HepG2 (cell line): ENCODE data around the gene HS3ST2. TPM values are rescaled to one million over a fixed set of nuclear protein-coding genes. Genes with fewer than 3 reads are reported as not detected.

ENCODE experiments used
- ATAC-seq: fragments of 200-7000 bp; cut with Tn5 transposase; 3 replicates; pipeline ENCODE4 v1.9.1; 2020; ENCODE audit warnings: mild to moderate bottlenecking, moderate library complexity
- BruUV-seq: library from RNA; stranded (reverse); fragments of 400-500 nt; replicated peaks from 2 replicates; lab custom pipeline; 2021; lab: Mats Ljungman, UMichigan
- CTCF ChIA-PET: fragments of 300-600 bp; formaldehyde crosslinking; extraction: SDS; loops from one replicate; lab custom pipeline; 2021; ENCODE audit warnings: low total read pairs, inconsistent platforms, low intra/inter-chr PET ratio; lab: Yijun Ruan, JAX
- POLR2A ChIA-PET: fragments of 350-600 bp; sonication (Branson Sonifier 250); formaldehyde crosslinking; loops from one replicate; lab custom pipeline; 2020; ENCODE audit warnings: antibody characterized with exemption, inconsistent platforms; lab: Yijun Ruan, JAX
- DNase-seq: peaks from one replicate; pipeline ENCODE4 v3.0.0-alpha.2; 2015; ENCODE audit warnings: low spot score
- FAIRE-seq: peaks from 3 replicates; lab custom pipeline; 2011; peaks lifted over from hg19 to GRCh38; lab: Jason Lieb, UNC
- H2AFZ ChIP-seq: one replicate; pipeline ENCODE4 v1.6.1; 2011; ENCODE audit warnings: low read length, inconsistent platforms
- H3K27ac ChIP-seq: fragments of 300-600 bp; 3 replicates; pipeline ENCODE4 v1.8.0; 2011; ENCODE audit warnings: mixed run types, mild to moderate bottlenecking, mixed read lengths, low read length, inconsistent platforms; ENCODE audit not compliant: insufficient read depth; ENCODE audit errors: extremely low read length
- H3K27me3 ChIP-seq, 2 experiments: fragments of 200-600 bp in 1 of 2; 2 replicates in 1 of 2; 3 replicates in 1 of 2; pipeline versions ENCODE4 v1.6.0 to v1.8.0; 2011; ENCODE audit warnings: low read length in 2 of 2, mild to moderate bottlenecking in 2 of 2, moderate library complexity in 2 of 2, inconsistent platforms in 1 of 2; ENCODE audit not compliant: insufficient read depth in 2 of 2, control insufficient read depth in 1 of 2
- H3K36me3 ChIP-seq, 2 experiments: fragments of 200-600 bp in 1 of 2; replicated peaks in 1 of 2; 2 replicates in 1 of 2; 3 replicates in 1 of 2; pipeline versions ENCODE4 v1.5.1 to v1.8.0; 2011; ENCODE audit warnings: low read length in 2 of 2, inconsistent platforms in 1 of 2; ENCODE audit not compliant: insufficient read depth in 2 of 2, control insufficient read depth in 1 of 2
- H3K4me1 ChIP-seq: 2 replicates; pipeline ENCODE4 v1.5.1; 2012; ENCODE audit warnings: low read length, inconsistent platforms; ENCODE audit not compliant: insufficient read depth
- H3K4me2 ChIP-seq: 2 replicates; pipeline ENCODE4 v1.6.0; 2011; ENCODE audit warnings: low read depth, low read length, inconsistent platforms
- H3K4me3 ChIP-seq, 3 experiments: fragments of 200-600 bp in 1 of 3; sonication (generic), shearing (Covaris generic) in 1 of 3; replicated peaks in 1 of 3; 2 replicates each; pipeline ENCODE4 v1.5.1; 2011 to 2016; ENCODE audit warnings: low read length in 3 of 3, inconsistent platforms in 2 of 3, low read depth in 2 of 3, mild to moderate bottlenecking in 2 of 3, control low read depth in 1 of 3, mixed read lengths in 1 of 3; ENCODE audit not compliant: insufficient read depth in 1 of 3
- H3K79me2 ChIP-seq: one replicate; pipeline ENCODE4 v1.6.1; 2011; ENCODE audit warnings: low read length, inconsistent platforms; ENCODE audit not compliant: insufficient read depth
- H3K9ac ChIP-seq: 2 replicates; pipeline ENCODE4 v1.6.0; 2011; ENCODE audit warnings: mild to moderate bottlenecking, low read depth, low read length, inconsistent platforms; ENCODE audit not compliant: insufficient read depth
- H3K9me3 ChIP-seq: 2 replicates; pipeline ENCODE4 v1.5.1; 2012; ENCODE audit warnings: mild to moderate bottlenecking, low read length
- H4K20me1 ChIP-seq: 2 replicates; pipeline ENCODE4 v1.6.0; 2011; ENCODE audit warnings: inconsistent platforms, mild to moderate bottlenecking, low read length, moderate library complexity; ENCODE audit not compliant: insufficient read depth
- ATRX ChIP-seq: sonication (generic); formaldehyde crosslinking; IDR thresholded peaks from 2 replicates; pipeline ENCODE4 v1.4.0; 2020; ENCODE audit warnings: missing genetic modification reagents, borderline replicate concordance
- DPF2 ChIP-seq: sonication (generic); formaldehyde crosslinking; IDR thresholded peaks from 2 replicates; pipeline ENCODE4 v1.4.0; 2020; ENCODE audit warnings: mild to moderate bottlenecking, low read depth, missing genetic modification reagents, borderline replicate concordance
- FLYWCH1 ChIP-seq: sonication (generic); formaldehyde crosslinking; IDR thresholded peaks from 2 replicates; pipeline ENCODE4 v1.8.1; 2023; ENCODE audit warnings: mild to moderate bottlenecking, missing genetic modification reagents
- FOXP1 ChIP-seq, 2 experiments: fragments of 450-650 bp in 1 of 2; IDR thresholded peaks; 2 replicates each; pipeline ENCODE4 v1.6.1; 2017 to 2018; ENCODE audit warnings: antibody characterized with exemption in 1 of 2
- FOXP4 ChIP-seq: sonication (generic); formaldehyde crosslinking; IDR thresholded peaks from 2 replicates; pipeline ENCODE4 v1.4.0; 2020; ENCODE audit warnings: missing genetic modification reagents
- FUBP1 ChIP-seq: sonication (generic); formaldehyde crosslinking; IDR thresholded peaks from 2 replicates; pipeline ENCODE4 v1.5.1; 2020; ENCODE audit warnings: missing genetic modification reagents, mild to moderate bottlenecking, borderline replicate concordance
- JUND ChIP-seq: sonication (generic); formaldehyde crosslinking; IDR thresholded peaks from 2 replicates; pipeline ENCODE4 v1.8.0; 2022; ENCODE audit warnings: mild to moderate bottlenecking, missing genetic modification reagents
- MAFK ChIP-seq, 2 experiments: IDR thresholded peaks in 1 of 2; conservative IDR thresholded peaks in 1 of 2; 2 replicates each; pipeline ENCODE4 v1.6.1; 2011; ENCODE audit warnings: improper control_type of control experiment in 2 of 2, low read length in 2 of 2
- POLR2A ChIP-seq, 2 experiments: IDR thresholded peaks; 2 replicates each; pipeline ENCODE4 v1.6.1; 2011; ENCODE audit warnings: low read depth in 2 of 2, low read length in 2 of 2, mild to moderate bottlenecking in 1 of 2, moderate library complexity in 1 of 2; ENCODE audit not compliant: insufficient read depth in 1 of 2
- RBAK ChIP-seq: sonication (generic); formaldehyde crosslinking; IDR thresholded peaks from 2 replicates; pipeline ENCODE4 v1.5.1; 2020; ENCODE audit warnings: mild to moderate bottlenecking, missing genetic modification reagents
- REL ChIP-seq: sonication (generic); formaldehyde crosslinking; conservative IDR thresholded peaks from 2 replicates; pipeline ENCODE4 v1.8.0; 2022; ENCODE audit warnings: mild to moderate bottlenecking, missing genetic modification reagents, moderate library complexity
- RORA ChIP-seq: sonication (generic); formaldehyde crosslinking; IDR thresholded peaks from 2 replicates; pipeline ENCODE4 v1.5.0; 2020; ENCODE audit warnings: mild to moderate bottlenecking, missing genetic modification reagents, moderate library complexity
- SATB2 ChIP-seq: sonication (generic); formaldehyde crosslinking; IDR thresholded peaks from 2 replicates; pipeline ENCODE4 v1.5.0; 2020; ENCODE audit warnings: missing genetic modification reagents
- TSC22D2 ChIP-seq: sonication (generic); formaldehyde crosslinking; IDR thresholded peaks from 2 replicates; pipeline ENCODE4 v1.5.1; 2020; ENCODE audit warnings: missing genetic modification reagents, mild to moderate bottlenecking, borderline replicate concordance
- ZNF251 ChIP-seq: sonication (generic); formaldehyde crosslinking; IDR thresholded peaks from 2 replicates; pipeline ENCODE4 v1.9.0; 2021; ENCODE audit warnings: mild to moderate bottlenecking, missing genetic modification reagents
- ZNF333 ChIP-seq: sonication (generic); formaldehyde crosslinking; IDR thresholded peaks from 2 replicates; pipeline ENCODE4 v1.4.0; 2020; ENCODE audit warnings: mild to moderate bottlenecking, missing genetic modification reagents, borderline replicate concordance
- ZNF510 ChIP-seq: sonication (generic); formaldehyde crosslinking; IDR thresholded peaks from 2 replicates; pipeline ENCODE4 v1.4.0; 2020; ENCODE audit warnings: low read depth, mild to moderate bottlenecking, missing genetic modification reagents
- ZSCAN29 ChIP-seq: sonication (generic); formaldehyde crosslinking; conservative IDR thresholded peaks from 2 replicates; pipeline ENCODE4 v1.4.0; 2020; ENCODE audit warnings: mild to moderate bottlenecking, missing genetic modification reagents
- WGBS: methylation state at CpG from one replicate; pipeline ENCODE4 v1.1.6; 2017; ENCODE audit warnings: low lambda C conversion rate; 5-methylcytosine and 5-hydroxymethylcytosine counted together
- in situ Hi-C: cut with HindIII; loops from 2 replicates; pipeline ENCODE4 v1.10.0; 2017; ENCODE audit warnings: low pct_unique_long_range_greater_than_20kb; ENCODE audit not compliant: extremely low pct_ligation_motif_present
- intact Hi-C: fragments of 100-400 bp; cut with micrococcal nuclease; formaldehyde crosslinking; loops from one replicate; pipeline ENCODE4 v1.10.0; 2022; ENCODE audit not compliant: unreplicated experiment
- polyA plus RNA-seq, 8 experiments: library from polyadenylated mRNA; depleted of rRNA in 3 of 8; stranded (reverse) in 7 of 8; unstranded in 1 of 8; fragments of >200 nt; fragmentation: Illumina TruSeq in 4 of 8; extraction: Trizol in 4 of 8; gene quantifications; 2 replicates each; pipeline versions ENCODE4 v1.2.1 to v1.2.3, GENCODE V29; 2011 to 2016; ENCODE audit warnings: low read depth in 4 of 8, missing spikeins in 1 of 8, mixed read lengths in 1 of 8; ENCODE audit not compliant: insufficient read depth in 1 of 8
- total RNA-seq, 5 experiments: library from RNA; depleted of rRNA; stranded (reverse); fragments of >200 nt; fragmentation: Illumina TruSeq; extraction: Trizol; gene quantifications; 2 replicates each; pipeline ENCODE4 v1.2.3, GENCODE V29; 2016; ENCODE audit warnings: low read depth in 1 of 5

Gene HS3ST2
- total and polyA plus RNA-seq, 2 of the 13 experiments (the other 11 are each of a cell fraction or from before 2014, with no cell fraction given) = not detected

GRCh38 chr16:22961206-22961605 lies 147.2 kb downstream of the HS3ST2 start:
- Histone ChIP-seq H3K4me2 (no peak overlapping the region), H3K4me1 (no peaks in the 10 kb centered on the region), H3K27ac (no peak overlapping the region), H3K36me3 (no peaks in the 10 kb centered on the region), H3K27me3 (peaks cover 0 to 4% of the 10 kb centered on the region in 2 experiments; a peak in 1 of 5 replicates), H3K79me2 (no peaks in the 10 kb centered on the region), H3K9me3 (no peaks in the 10 kb centered on the region), H3K4me3 (no peak overlapping the region), H2AFZ (no peak overlapping the region), H3K9ac (no peak overlapping the region), H4K20me1 (no peaks in the 10 kb centered on the region)
- BruUV-seq = no TSS peak
- intact Hi-C loops = no loop called here
- in situ Hi-C loops = no loop called here
- TF ChIP-seq ZNF251 (CRISPR knock-in tag) (no peak), RBAK (CRISPR knock-in tag) (no peak), RORA (no peak), ZNF510 (no peak), ATRX (CRISPR knock-in tag) (no peak), SATB2 (CRISPR knock-in tag) (no peak), POLR2A (IDR thresholded peaks at IDR 0.05; ENCODE audit: insufficient read depth in 1 of 2, low read depth in 2 of 2, low read length in 2 of 2) (no peak), MAFK (conservative IDR thresholded peaks at IDR 0.05 in 1 of 2, IDR thresholded peaks at IDR 0.05 in 1 of 2; ENCODE audit: low read length in 2 of 2) (no peak), REL (CRISPR knock-in tag) (no peak), FLYWCH1 (CRISPR knock-in tag) (no peak), ZNF333 (CRISPR knock-in tag) (no peak)
- POLR2A ChIA-PET = no interaction called here
- ATAC-seq = no peak
- CTCF ChIA-PET = no interaction called here
- FAIRE-seq = no peak
- 0% methylated on average over 4 of the region's 4 CpGs for WGBS
- DNase-seq = no peak

GRCh38 chr16:22962905-22963304 lies 148.9 kb downstream of the HS3ST2 start:
- FAIRE-seq (no peak), DNase-seq (no peak), ATAC-seq (no peak)
- in situ Hi-C loops (no loop called here), intact Hi-C loops (no loop called here)
- CTCF ChIA-PET = no interaction called here
- Histone ChIP-seq H3K36me3 (no peaks in the 10 kb centered on the region), H3K4me1 (no peaks in the 10 kb centered on the region), H3K27me3 (no peaks in the 10 kb centered on the region), H3K9me3 (no peaks in the 10 kb centered on the region), H3K4me2 (no peak overlapping the region), H3K4me3 (no peak overlapping the region), H2AFZ (no peak overlapping the region), H3K27ac (no peak overlapping the region), H3K9ac (no peak overlapping the region), H3K79me2 (no peaks in the 10 kb centered on the region), H4K20me1 (no peaks in the 10 kb centered on the region)
- POLR2A ChIA-PET = no interaction called here
- WGBS = 0% methylated on average over 1 of the region's 1 CpG
- BruUV-seq = no TSS peak
- TF ChIP-seq FOXP1 (IDR thresholded peaks at IDR 0.05) (no peak), FOXP1 (CRISPR knock-in tag; IDR thresholded peaks at IDR 0.05) (no peak), FOXP4 (no peak), ZSCAN29 (CRISPR knock-in tag) (no peak), TSC22D2 (CRISPR knock-in tag) (no peak), JUND (CRISPR knock-in tag) (no peak), FUBP1 (no peak), DPF2 (CRISPR knock-in tag) (no peak)
